NOMO-1 (cell line): ENCODE measurements around the gene PRIM2.
"Not testable (repeated sequence)": the region's sequence is repeated elsewhere in the genome, so short reads cannot be mapped to it uniquely, and the experiment has no call there.

ENCODE experiments used
- DNase-seq, 2 experiments: peaks; one replicate each; lab custom pipeline; 2025; ENCODE audit not compliant: unreplicated experiment in 2 of 2; lab: John Stamatoyannopoulos, UW

Gene PRIM2

GRCh38 chr6:57358319-57358718 is 40.9 kb downstream of the PRIM2 start:
- not testable (repeated sequence) for DNase-seq

GRCh38 chr6:57359766-57360165 is 42.3 kb downstream of the PRIM2 start:
- not testable (repeated sequence) for DNase-seq

GRCh38 chr6:57362340-57362739 is 44.9 kb downstream of the PRIM2 start:
- not testable (repeated sequence) for DNase-seq

GRCh38 chr6:57365076-57365583 is 47.7 kb downstream of the PRIM2 start:
- not testable (repeated sequence) for DNase-seq

- not testable (repeated sequence) for DNase-seq
Measured at GRCh38 chr6:57368965-57369731, 51.7 kb downstream of the PRIM2 start.

- DNase-seq = not testable (repeated sequence)
Measured at GRCh38 chr6:57371779-57372178, 54.3 kb downstream of the PRIM2 start.

- not testable (repeated sequence) for DNase-seq
Measured at GRCh38 chr6:57374764-57375163, 57.3 kb downstream of the PRIM2 start.

GRCh38 chr6:57376083-57376482 is 58.7 kb downstream of the PRIM2 start:
- DNase-seq = not testable (repeated sequence)

- DNase-seq = not testable (repeated sequence)
Measured at GRCh38 chr6:57389038-57389592, 71.7 kb downstream of the PRIM2 start.

GRCh38 chr6:57390818-57391217 is 73.4 kb downstream of the PRIM2 start:
- DNase-seq = not testable (repeated sequence)

GRCh38 chr6:57392047-57392446 is 74.6 kb downstream of the PRIM2 start:
- not testable (repeated sequence) for DNase-seq

- not testable (repeated sequence) for DNase-seq
Measured at GRCh38 chr6:57419341-57419740, 101.9 kb downstream of the PRIM2 start.

GRCh38 chr6:57421503-57421902 is 104.1 kb downstream of the PRIM2 start:
- DNase-seq = peak in 1 of 2 experiments; percentile 28

GRCh38 chr6:57423468-57423867 is 106.0 kb downstream of the PRIM2 start:
- DNase-seq = no peak

- peak in 1 of 2 experiments; percentile 27 for DNase-seq
Measured at GRCh38 chr6:57431742-57432141, 114.3 kb downstream of the PRIM2 start.

- no peak for DNase-seq
Measured at GRCh38 chr6:57432157-57432556, 114.7 kb downstream of the PRIM2 start.

GRCh38 chr6:57432919-57433684 is 115.7 kb downstream of the PRIM2 start:
- peak; percentile 9 to 58 for DNase-seq

GRCh38 chr6:57433790-57434189 is 116.4 kb downstream of the PRIM2 start:
- DNase-seq = not testable (repeated sequence)

- DNase-seq = no peak
Measured at GRCh38 chr6:57434944-57435343, 117.5 kb downstream of the PRIM2 start.

GRCh38 chr6:57435475-57436160 is 118.2 kb downstream of the PRIM2 start:
- DNase-seq = no peak

- DNase-seq = not testable (repeated sequence)
Measured at GRCh38 chr6:57440735-57441134, 123.3 kb downstream of the PRIM2 start.
